HEK293T (cell line): Measurements from ENCODE around the gene SLC26A9.

Source experiments
- CTCF ChIA-PET: fragments of 350-600 bp; formaldehyde crosslinking; extraction: SDS; loops from one replicate; lab custom pipeline; 2021; ENCODE audit warnings: antibody characterized with exemption, inconsistent platforms; lab: Yijun Ruan, JAX
- POLR2A ChIA-PET: fragments of 350-600 bp; formaldehyde crosslinking; extraction: SDS; loops from one replicate; lab custom pipeline; 2020; ENCODE audit warnings: antibody characterized with exemption, inconsistent platforms; lab: Yijun Ruan, JAX
- DNase-seq: peaks from one replicate; pipeline ENCODE4 v3.0.0; 2012; ENCODE audit warnings: mixed read lengths; ENCODE audit errors: extremely low spot score
- ARNT ChIP-seq: fragments of 450-650 bp; IDR thresholded peaks from 2 replicates; pipeline ENCODE4 v1.6.1; 2017; ENCODE audit warnings: mild to moderate bottlenecking
- BHLHE40 ChIP-seq: fragments of 450-650 bp; IDR thresholded peaks from 2 replicates; pipeline ENCODE4 v1.6.1; 2016; ENCODE audit warnings: mild to moderate bottlenecking, moderate library complexity, borderline replicate concordance
- CTBP1 ChIP-seq: fragments of 450-650 bp; IDR thresholded peaks from 2 replicates; pipeline ENCODE4 v1.6.1; 2016; ENCODE audit warnings: borderline replicate concordance
- ELF4 ChIP-seq: fragments of 450-650 bp; IDR thresholded peaks from 2 replicates; pipeline ENCODE4 v1.6.1; 2017; ENCODE audit warnings: antibody characterized with exemption
- FOXA1 ChIP-seq: fragments of 450-650 bp; IDR thresholded peaks from 2 replicates; pipeline ENCODE4 v1.6.1; 2016; ENCODE audit warnings: mild to moderate bottlenecking
- FOXK2 ChIP-seq: fragments of 450-650 bp; IDR thresholded peaks from 2 replicates; pipeline ENCODE4 v1.6.1; 2016; ENCODE audit warnings: mild to moderate bottlenecking
- FOXM1 ChIP-seq: fragments of 450-650 bp; IDR thresholded peaks from 2 replicates; pipeline ENCODE4 v1.6.1; 2017; ENCODE audit warnings: mild to moderate bottlenecking, borderline replicate concordance
- HDGF ChIP-seq: fragments of 450-650 bp; IDR thresholded peaks from 2 replicates; pipeline ENCODE4 v1.6.1; 2017; ENCODE audit warnings: antibody characterized with exemption, borderline replicate concordance
- L3MBTL2 ChIP-seq: fragments of 450-650 bp; conservative IDR thresholded peaks from 2 replicates; pipeline ENCODE4 v1.6.1; 2016; ENCODE audit warnings: mild to moderate bottlenecking
- LEF1 ChIP-seq: fragments of 450-650 bp; IDR thresholded peaks from 2 replicates; pipeline ENCODE4 v1.6.1; 2017; ENCODE audit warnings: mild to moderate bottlenecking, borderline replicate concordance
- NFRKB ChIP-seq: fragments of 450-650 bp; IDR thresholded peaks from 2 replicates; pipeline ENCODE4 v1.6.1; 2016; ENCODE audit warnings: mild to moderate bottlenecking, moderate library complexity
- SP1 ChIP-seq: fragments of 450-650 bp; IDR thresholded peaks from 2 replicates; pipeline ENCODE4 v1.6.1; 2017
- SUZ12 ChIP-seq: fragments of 450-650 bp; IDR thresholded peaks from 2 replicates; pipeline ENCODE4 v1.6.1; 2016; ENCODE audit warnings: mild to moderate bottlenecking
- TARDBP ChIP-seq: fragments of 450-650 bp; IDR thresholded peaks from 2 replicates; pipeline ENCODE4 v1.6.1; 2016
- ZNF384 ChIP-seq: fragments of 450-650 bp; IDR thresholded peaks from 2 replicates; pipeline ENCODE4 v1.6.1; 2016
- TF ChIP-seq, protein P1 (sequence below): fragments of 450-650 bp; IDR thresholded peaks from 2 replicates; pipeline ENCODE4 v1.6.1; 2016

SLC26A9 gene

GRCh38 chr1:205979301-205979700 is 36.0 kb upstream of the SLC26A9 start:
- ChIA-PET CTCF (interaction anchor here (0.8 to 5.2 kb wide), 2 partner anchors 60 to 321 kb away, joined by 3 to 197 read pairs; no protein-coding TSS in a partner anchor), POLR2A (no interaction called here)
- no peak for DNase-seq
- TF ChIP-seq ZNF384 (no peak), CTBP1 (no peak)

GRCh38 chr1:205978676-205979075 is 35.4 kb upstream of the SLC26A9 start:
- CTCF ChIA-PET = interaction anchor here (0.8 to 5.2 kb wide), 5 partner anchors 10 to 320 kb away, joined by 3 to 197 read pairs (median 6); partner anchors contain the start of gene RAB7B
- POLR2A ChIA-PET = no interaction called here
- DNase-seq = no peak
- TF ChIP-seq ZNF384 (no peak), LEF1 (no peak), HDGF (no peak), FOXA1 (no peak), CTBP1 (no peak), BHLHE40 (no peak), L3MBTL2 (no peak), FOXK2 (no peak)
- TF ChIP-seq, protein P1, sequence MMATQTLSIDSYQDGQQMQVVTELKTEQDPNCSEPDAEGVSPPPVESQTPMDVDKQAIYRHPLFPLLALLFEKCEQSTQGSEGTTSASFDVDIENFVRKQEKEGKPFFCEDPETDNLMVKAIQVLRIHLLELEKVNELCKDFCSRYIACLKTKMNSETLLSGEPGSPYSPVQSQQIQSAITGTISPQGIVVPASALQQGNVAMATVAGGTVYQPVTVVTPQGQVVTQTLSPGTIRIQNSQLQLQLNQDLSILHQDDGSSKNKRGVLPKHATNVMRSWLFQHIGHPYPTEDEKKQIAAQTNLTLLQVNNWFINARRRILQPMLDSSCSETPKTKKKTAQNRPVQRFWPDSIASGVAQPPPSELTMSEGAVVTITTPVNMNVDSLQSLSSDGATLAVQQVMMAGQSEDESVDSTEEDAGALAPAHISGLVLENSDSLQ = no peak

DNA sequence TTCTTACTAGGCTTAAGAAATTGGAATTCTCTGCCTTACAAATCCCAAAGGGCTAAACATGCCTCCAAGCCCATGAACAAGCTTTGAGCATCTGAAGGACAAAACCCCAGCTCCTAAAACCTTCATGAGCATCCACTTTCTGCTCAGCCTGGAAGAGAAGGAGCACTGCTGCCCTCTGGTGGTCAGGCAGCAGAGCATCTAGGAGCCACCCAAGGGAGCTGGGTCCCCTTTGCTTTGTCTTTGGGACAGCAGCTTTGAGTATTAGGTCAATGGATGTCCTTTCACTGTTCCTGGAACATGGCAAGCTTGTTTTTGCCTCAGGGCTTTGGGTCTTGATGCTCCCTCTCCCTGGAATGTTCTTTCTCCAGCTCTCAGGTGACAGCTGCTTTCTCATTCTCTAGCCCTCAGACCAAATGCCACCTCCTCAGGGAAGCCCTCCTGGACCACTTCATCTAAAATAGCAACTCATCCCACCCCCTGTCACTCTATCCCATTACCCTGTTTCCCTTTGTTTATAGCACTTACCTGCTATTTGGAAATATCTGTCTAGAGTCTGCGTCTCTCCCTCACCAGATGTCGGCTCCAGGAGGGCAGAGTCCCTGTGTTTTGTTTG is 34.3 kb upstream of the SLC26A9 start:
- CTCF ChIA-PET = interaction anchor here (0.6 to 5.2 kb wide), 53 partner anchors 9 to 336 kb away, joined by 3 to 197 read pairs (median 4); partner anchors contain the start of genes RAB7B and SLC26A9
- peak; percentile 87 for DNase-seq
- POLR2A ChIA-PET = interaction anchor here (0.8 to 1.4 kb wide), 5 partner anchors 9 to 185 kb away, joined by 3 to 10 read pairs (median 3); no protein-coding TSS in a partner anchor
- TF ChIP-seq TARDBP (no peak), FOXM1 (no peak), ZNF384 (no peak), L3MBTL2 (no peak), SP1 (no peak), ARNT (no peak)

- TF ChIP-seq FOXK2 (no peak), ARNT (no peak), ZNF384 (no peak), FOXM1 (no peak), ELF4 (no peak), SP1 (no peak), L3MBTL2 (no peak), HDGF (no peak), NFRKB (no peak), BHLHE40 (no peak), LEF1 (no peak), TARDBP (no peak), SUZ12 (no peak), FOXA1 (no peak), CTBP1 (no peak)
- TF ChIP-seq, protein P1 = no peak
- ChIA-PET CTCF (interaction anchor here (0.6 to 5.2 kb wide), 53 partner anchors 8 to 421 kb away, joined by 3 to 197 read pairs (median 4); partner anchors contain the start of gene SLC26A9), POLR2A (interaction anchor here (0.8 to 1.4 kb wide), 5 partner anchors 8 to 185 kb away, joined by 3 to 10 read pairs (median 3); no protein-coding TSS in a partner anchor)
- DNase-seq = no peak
These were observed 33.6 kb upstream of the SLC26A9 start for GRCh38 chr1:205976708-205977401.

GRCh38 chr1:205976036-205976435 is 32.8 kb upstream of the SLC26A9 start:
- CTCF ChIA-PET = interaction anchor here (0.6 to 5.2 kb wide), 9 partner anchors 29 to 420 kb away, joined by 3 to 197 read pairs (median 5); partner anchors contain the start of gene SLC26A9
- no peak for DNase-seq
- TF ChIP-seq ARNT = no peak
- TF ChIP-seq FOXM1 = no peak
- TF ChIP-seq ELF4 = no peak
- no peak for TF ChIP-seq LEF1
- TF ChIP-seq SP1 = no peak
- no peak for TF ChIP-seq L3MBTL2
- TF ChIP-seq FOXK2 = no peak
- TF ChIP-seq SUZ12 = no peak
- TF ChIP-seq, protein P1 = no peak
- no peak for TF ChIP-seq FOXA1
- no peak for TF ChIP-seq CTBP1
- no peak for TF ChIP-seq ZNF384
- TF ChIP-seq BHLHE40 = no peak
- no peak for TF ChIP-seq HDGF
- POLR2A ChIA-PET = no interaction called here

DNA sequence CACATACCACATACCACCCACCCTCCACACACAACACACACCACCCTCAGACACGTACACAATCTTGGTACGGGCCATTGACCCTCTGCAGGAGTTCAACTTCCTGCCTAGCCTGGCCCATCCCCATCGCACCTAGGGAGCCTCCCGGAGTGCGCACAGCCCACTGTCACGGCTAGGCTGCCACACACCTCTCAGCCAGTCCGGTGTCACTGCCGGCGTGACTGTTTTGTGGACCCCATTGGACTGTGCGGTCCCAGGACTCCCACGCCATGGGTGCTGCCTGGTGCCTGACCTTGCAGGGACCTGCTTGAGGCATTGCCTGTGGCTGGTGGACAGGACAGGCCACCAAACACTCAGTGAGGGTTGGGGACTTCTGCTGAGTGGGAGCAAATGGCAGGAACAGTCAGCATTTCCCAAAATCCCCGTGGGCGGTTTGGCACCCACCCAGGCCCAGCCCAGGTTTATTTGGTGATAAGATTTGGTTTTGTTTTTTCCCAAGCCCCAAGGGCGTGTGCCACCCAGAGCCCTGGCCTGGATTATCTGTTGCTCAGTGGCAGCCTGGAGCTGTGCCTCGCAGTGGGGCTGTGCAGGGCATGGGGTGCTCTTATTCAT is 32.2 kb upstream of the SLC26A9 start:
- POLR2A ChIA-PET = no interaction called here
- CTCF ChIA-PET = interaction anchor here (2.2 to 5.2 kb wide), 2 partner anchors 57 to 317 kb away, joined by 23 to 197 read pairs; no protein-coding TSS in a partner anchor
- TF ChIP-seq FOXM1 (no peak), SUZ12 (no peak), ZNF384 (no peak), L3MBTL2 (no peak), LEF1 (no peak), ARNT (no peak), ELF4 (no peak), NFRKB (no peak), FOXA1 (no peak), BHLHE40 (no peak), SP1 (no peak)
- TF ChIP-seq, protein P1 = no peak
- DNase-seq = no peak
